HUES64 (cell line): Measurements from ENCODE around the gene SIGMAR1.

Source experiments
- H3K27ac ChIP-seq: 2 replicates; pipeline ENCODE4 v1.7.0; 2013; ENCODE audit warnings: low read depth, low read length, inconsistent platforms
- H3K27me3 ChIP-seq: 2 replicates; pipeline ENCODE4 v1.6.1; 2013; ENCODE audit warnings: mild to moderate bottlenecking, low read length; ENCODE audit not compliant: insufficient read depth
- H3K36me3 ChIP-seq: 2 replicates; pipeline ENCODE4 v1.6.1; 2013; ENCODE audit warnings: mild to moderate bottlenecking, low read length; ENCODE audit not compliant: insufficient read depth
- H3K4me1 ChIP-seq: 2 replicates; pipeline ENCODE4 v1.6.1; 2013; ENCODE audit warnings: mild to moderate bottlenecking, low read length, moderate library complexity; ENCODE audit not compliant: insufficient read depth
- H3K4me3 ChIP-seq: 2 replicates; pipeline ENCODE4 v1.5.1; 2013; ENCODE audit warnings: mild to moderate bottlenecking, low read length, moderate library complexity
- H3K9ac ChIP-seq: 2 replicates; pipeline ENCODE4 v1.6.1; 2013; ENCODE audit warnings: mild to moderate bottlenecking, low read depth, low read length
- H3K9me3 ChIP-seq: 2 replicates; pipeline ENCODE4 v1.6.1; 2013; ENCODE audit warnings: low read depth, low read length; ENCODE audit not compliant: insufficient read depth
- WGBS: fragments of 150-250, 120-280 bp; methylation state at CpG from one replicate; pipeline ENCODE4 v1.1.7; 2013; ENCODE audit warnings: missing lambda C conversion rate; 5-methylcytosine and 5-hydroxymethylcytosine counted together

Gene SIGMAR1

GRCh38 chr9:34611811-34612787 lies 25.5 kb downstream of the SIGMAR1 start, which contains the start of gene RPP25L:
Gene RPP25L (minus strand): TSS chr9:34612097. CDS start chr9:34611296, 801 bp downstream.
- Histone ChIP-seq H3K4me3 (peak within 1 kb of the TSS; percentile 89), H3K36me3 (0 out of 2 replicates have a peak, but pooled peaks cover under 1% of the 10 kb centered on the region), H3K9me3 (no peaks in the 10 kb centered on the region), H3K27ac (peak within 1 kb of the TSS; percentile 54), H3K9ac (peak within 1 kb of the TSS; percentile 91), H3K4me1 (0 out of 2 replicates have a peak, but pooled peaks cover 5% of the 10 kb centered on the region), H3K27me3 (peaks cover 9% of the 10 kb centered on the region)
- WGBS, result 2% methylated on average over 77 of the region's 77 CpGs

GRCh38 chr9:34611251-34611810 lies 26.3 kb downstream of the SIGMAR1 start:
- H3K4me3 ChIP-seq, result peak overlapping the region; percentile 89
- H3K27me3 ChIP-seq, result peaks cover 9% of the 10 kb centered on the region
- H3K9me3 ChIP-seq, result no peaks in the 10 kb centered on the region
- peak overlapping the region; percentile 91 for H3K9ac ChIP-seq
- 57% methylated on average over 10 of the region's 10 CpGs for WGBS
- H3K4me1 ChIP-seq, result 0 out of 2 replicates have a peak, but pooled peaks cover 5% of the 10 kb centered on the region
- no peaks in the 10 kb centered on the region for H3K36me3 ChIP-seq
- H3K27ac ChIP-seq, result peak overlapping the region; percentile 54

- WGBS, result 91% methylated on average over 20 of the region's 20 CpGs
- Histone ChIP-seq H3K36me3 (no peaks in the 10 kb centered on the region), H3K27ac (no peak overlapping the region), H3K4me3 (peak overlapping the region; percentile 89), H3K9ac (no peak overlapping the region), H3K9me3 (no peaks in the 10 kb centered on the region), H3K27me3 (peaks cover 11% of the 10 kb centered on the region), H3K4me1 (0 out of 2 replicates have a peak, but pooled peaks cover 5% of the 10 kb centered on the region)
Observed at GRCh38 chr9:34610434-34611206, 27.0 kb downstream of the SIGMAR1 start.

GRCh38 chr9:34607331-34607730 lies 30.3 kb downstream of the SIGMAR1 start:
- no peak overlapping the region for H3K27ac ChIP-seq
- WGBS, result 60% methylated on average over 2 of the region's 2 CpGs
- H3K27me3 ChIP-seq, result peaks cover 7% of the 10 kb centered on the region
- H3K4me3 ChIP-seq, result no peak overlapping the region
- H3K36me3 ChIP-seq, result no peaks in the 10 kb centered on the region
- no peak overlapping the region for H3K9ac ChIP-seq
- H3K9me3 ChIP-seq, result no peaks in the 10 kb centered on the region
- 0 out of 2 replicates have a peak, but pooled peaks cover 5% of the 10 kb centered on the region for H3K4me1 ChIP-seq

- Histone ChIP-seq H3K9me3 (no peaks in the 10 kb centered on the region), H3K4me3 (no peak overlapping the region), H3K4me1 (0 out of 2 replicates have a peak, but pooled peaks cover 8% of the 10 kb centered on the region), H3K27me3 (peaks cover 6% of the 10 kb centered on the region; the same call in 1 of the 2 replicates), H3K36me3 (no peaks in the 10 kb centered on the region), H3K9ac (no peak overlapping the region), H3K27ac (no peak overlapping the region)
- 88% methylated on average over 3 of the region's 3 CpGs for WGBS
Observed at GRCh38 chr9:34606905-34607304, 30.7 kb downstream of the SIGMAR1 start.

- Histone ChIP-seq H3K9me3 (no peaks in the 10 kb centered on the region), H3K27me3 (peaks cover 6% of the 10 kb centered on the region; the same call in 1 of the 2 replicates), H3K27ac (no peak overlapping the region), H3K4me1 (0 out of 2 replicates have a peak, but pooled peaks cover 5% of the 10 kb centered on the region), H3K4me3 (no peak overlapping the region), H3K36me3 (no peaks in the 10 kb centered on the region), H3K9ac (no peak overlapping the region)
Observed at GRCh38 chr9:34606190-34606589, 31.4 kb downstream of the SIGMAR1 start.

- 72% methylated on average over 4 of the region's 4 CpGs for WGBS
- Histone ChIP-seq H3K27ac (no peak overlapping the region), H3K27me3 (peaks cover 6% of the 10 kb centered on the region; the same call in 1 of the 2 replicates), H3K36me3 (no peaks in the 10 kb centered on the region), H3K9ac (no peak overlapping the region), H3K9me3 (no peaks in the 10 kb centered on the region), H3K4me1 (0 out of 2 replicates have a peak, but pooled peaks cover 2% of the 10 kb centered on the region), H3K4me3 (no peak overlapping the region)
Observed at GRCh38 chr9:34603610-34604231, 33.9 kb downstream of the SIGMAR1 start.

- 0 out of 2 replicates have a peak, but pooled peaks cover 2% of the 10 kb centered on the region for H3K4me1 ChIP-seq
- H3K9me3 ChIP-seq, result no peaks in the 10 kb centered on the region
- 64% methylated on average over 6 of the region's 6 CpGs for WGBS
- peaks cover 6% of the 10 kb centered on the region; the same call in 1 of the 2 replicates for H3K27me3 ChIP-seq
- no peaks in the 10 kb centered on the region for H3K36me3 ChIP-seq
- H3K4me3 ChIP-seq, result no peak overlapping the region
- H3K27ac ChIP-seq, result no peak overlapping the region
- H3K9ac ChIP-seq, result no peak overlapping the region
Observed at GRCh38 chr9:34601937-34602573, 35.5 kb downstream of the SIGMAR1 start.

GRCh38 chr9:34600908-34601307 lies 36.7 kb downstream of the SIGMAR1 start:
- Histone ChIP-seq H3K4me1 (0 out of 2 replicates have a peak, but pooled peaks cover 2% of the 10 kb centered on the region), H3K9me3 (no peaks in the 10 kb centered on the region), H3K4me3 (no peak overlapping the region), H3K27me3 (peaks cover 6% of the 10 kb centered on the region; the same call in 1 of the 2 replicates), H3K9ac (no peak overlapping the region), H3K36me3 (no peaks in the 10 kb centered on the region), H3K27ac (no peak overlapping the region)
- 86% methylated on average over 1 of the region's 1 CpG for WGBS

GRCh38 chr9:34599546-34599945 lies 38.0 kb downstream of the SIGMAR1 start:
- no peak overlapping the region for H3K9ac ChIP-seq
- H3K9me3 ChIP-seq, result no peaks in the 10 kb centered on the region
- 0 out of 2 replicates have a peak, but pooled peaks cover 2% of the 10 kb centered on the region for H3K4me1 ChIP-seq
- H3K4me3 ChIP-seq, result no peak overlapping the region
- H3K36me3 ChIP-seq, result no peaks in the 10 kb centered on the region
- peaks cover 6% of the 10 kb centered on the region; the same call in 1 of the 2 replicates for H3K27me3 ChIP-seq
- no peak overlapping the region for H3K27ac ChIP-seq
- WGBS, result 50% methylated on average over 1 of the region's 1 CpG
